ENCODE results near the gene GOLGA3. TPM values are rescaled to one million over a fixed set of nuclear protein-coding genes. Genes with fewer than 3 reads are reported as not detected.

GOLGA3 gene
- total and polyA plus RNA-seq, 12 donors = 11.7 to 83.5 (median 48.0) TPM

- H3K27ac ChIP-seq = no peak overlapping the region
- no peak overlapping the region for H3K4me3 ChIP-seq
- intact Hi-C loops (cut with DNase I) = no loop called here
- TF ChIP-seq POLR2A (IDR thresholded peaks at IDR 0.05) = no peak
- TF ChIP-seq, protein P1, sequence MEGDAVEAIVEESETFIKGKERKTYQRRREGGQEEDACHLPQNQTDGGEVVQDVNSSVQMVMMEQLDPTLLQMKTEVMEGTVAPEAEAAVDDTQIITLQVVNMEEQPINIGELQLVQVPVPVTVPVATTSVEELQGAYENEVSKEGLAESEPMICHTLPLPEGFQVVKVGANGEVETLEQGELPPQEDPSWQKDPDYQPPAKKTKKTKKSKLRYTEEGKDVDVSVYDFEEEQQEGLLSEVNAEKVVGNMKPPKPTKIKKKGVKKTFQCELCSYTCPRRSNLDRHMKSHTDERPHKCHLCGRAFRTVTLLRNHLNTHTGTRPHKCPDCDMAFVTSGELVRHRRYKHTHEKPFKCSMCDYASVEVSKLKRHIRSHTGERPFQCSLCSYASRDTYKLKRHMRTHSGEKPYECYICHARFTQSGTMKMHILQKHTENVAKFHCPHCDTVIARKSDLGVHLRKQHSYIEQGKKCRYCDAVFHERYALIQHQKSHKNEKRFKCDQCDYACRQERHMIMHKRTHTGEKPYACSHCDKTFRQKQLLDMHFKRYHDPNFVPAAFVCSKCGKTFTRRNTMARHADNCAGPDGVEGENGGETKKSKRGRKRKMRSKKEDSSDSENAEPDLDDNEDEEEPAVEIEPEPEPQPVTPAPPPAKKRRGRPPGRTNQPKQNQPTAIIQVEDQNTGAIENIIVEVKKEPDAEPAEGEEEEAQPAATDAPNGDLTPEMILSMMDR (IDR thresholded peaks at IDR 0.05) = no peak
- no peaks in the 10 kb centered on the region for H3K9me3 ChIP-seq (replicated peaks in 1 of 3)
- DNase-seq = no peak
- peaks cover 0 to 92% of the 10 kb centered on the region in 2 donors for H3K36me3 ChIP-seq (replicated peaks in 1 of 2)
- WGBS, 4 donors = 91 to 93% (median 92%) methylated on average over 14 of the region's 14 CpGs
- H3K27me3 ChIP-seq = no peaks in the 10 kb centered on the region
- H3K4me1 ChIP-seq (replicated peaks in 1 of 2) = no peaks in the 10 kb centered on the region
Observed at GRCh38 chr12:132803125-132803524, 25.5 kb downstream of the GOLGA3 start.

GRCh38 chr12:132801741-132802140 is 26.9 kb downstream of the GOLGA3 start:
- Histone ChIP-seq H3K4me3 (no peak overlapping the region), H3K9me3 (replicated peaks in 1 of 3) (no peaks in the 10 kb centered on the region), H3K27me3 (no peaks in the 10 kb centered on the region), H3K36me3 (replicated peaks in 1 of 2) (peaks cover 0 to 93% of the 10 kb centered on the region in 2 donors), H3K4me1 (replicated peaks in 1 of 2) (no peaks in the 10 kb centered on the region), H3K27ac (no peak overlapping the region)
- intact Hi-C loops (cut with DNase I) = no loop called here
- WGBS, 4 donors = 91 to 96% (median 94%) methylated on average over 22 to 28 of the region's 28 CpGs
- no peak for TF ChIP-seq POLR2A (IDR thresholded peaks at IDR 0.05)
- TF ChIP-seq, protein P1 (IDR thresholded peaks at IDR 0.05) = no peak
- no peak for DNase-seq

DNA sequence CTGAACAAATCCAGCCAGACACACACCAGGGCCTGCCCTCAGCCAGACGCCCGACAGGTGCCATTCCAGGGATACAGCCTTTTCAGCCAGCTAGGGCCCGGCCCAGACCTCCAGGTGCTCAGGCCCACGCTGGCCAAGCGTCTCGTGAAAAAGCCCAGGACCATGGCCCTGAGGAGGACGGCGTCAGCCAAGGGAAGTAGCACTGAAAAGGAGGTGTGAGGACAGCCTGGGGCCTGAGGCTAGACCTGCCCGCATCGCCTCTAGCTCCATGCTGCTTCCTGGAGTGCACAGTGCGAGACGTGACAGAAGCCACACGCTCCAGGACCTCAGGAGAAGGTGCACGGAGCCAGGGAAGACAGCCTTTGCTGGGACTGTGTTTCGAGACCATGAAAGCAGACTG is 29.8 kb downstream of the GOLGA3 start:
- TF ChIP-seq, protein P1 (IDR thresholded peaks at IDR 0.05) = no peak
- no peak for TF ChIP-seq POLR2A (IDR thresholded peaks at IDR 0.05)
- H3K27ac ChIP-seq = no peak overlapping the region
- no peak overlapping the region for H3K4me3 ChIP-seq
- H3K4me1 ChIP-seq (replicated peaks in 1 of 2) = no peaks in the 10 kb centered on the region
- H3K9me3 ChIP-seq (replicated peaks in 1 of 3) = no peaks in the 10 kb centered on the region
- whole genome bisulfite sequencing, 4 donors = 90 to 96% (median 93%) methylated on average over 11 to 15 of the region's 15 CpGs
- intact Hi-C loops (cut with DNase I) = no loop called here
- H3K27me3 ChIP-seq = no peaks in the 10 kb centered on the region
- DNase-seq = no peak
- H3K36me3 ChIP-seq (replicated peaks in 1 of 2) = peaks cover 0 to 98% of the 10 kb centered on the region in 2 donors

GRCh38 chr12:132797820-132798570 is 30.7 kb downstream of the GOLGA3 start:
- no peaks in the 10 kb centered on the region for H3K9me3 ChIP-seq (replicated peaks in 1 of 3)
- no peaks in the 10 kb centered on the region for H3K4me1 ChIP-seq (replicated peaks in 1 of 2)
- H3K27ac ChIP-seq = no peak overlapping the region
- peaks cover 0 to 92% of the 10 kb centered on the region in 2 donors for H3K36me3 ChIP-seq (replicated peaks in 1 of 2)
- intact Hi-C loops (cut with DNase I) = no loop called here
- no peak for DNase-seq
- TF ChIP-seq, protein P1 (IDR thresholded peaks at IDR 0.05) = no peak
- no peak for TF ChIP-seq POLR2A (IDR thresholded peaks at IDR 0.05)
- no peaks in the 10 kb centered on the region for H3K27me3 ChIP-seq
- H3K4me3 ChIP-seq = no peak overlapping the region
- WGBS, 4 donors = 89 to 93% (median 90%) methylated on average over 21 to 24 of the region's 24 CpGs
